LHCN-M2 (cell line): ENCODE data around the gene GRAMD1A. TPM values are rescaled to one million over a fixed set of nuclear protein-coding genes. Genes with fewer than 3 reads are reported as not detected.
"Not testable (repeated sequence)": the region's sequence is repeated elsewhere in the genome, so short reads cannot be mapped to it uniquely, and the experiment has no call there.

ENCODE experiments used
- DNase-seq: peaks from one replicate; pipeline ENCODE4 v3.0.0-alpha.2; 2012; ENCODE audit warnings: low read depth
- total RNA-seq: library from RNA; depleted of rRNA; stranded (reverse); fragments of >200 nt; gene quantifications from 2 replicates; pipeline ENCODE4 v1.2.3, GENCODE V29; 2014

The GRAMD1A gene
- total RNA-seq, 1 experiment from 2014 or later = 22.5 TPM

GRCh38 chr19:35034588-35035382 lies 34.7 kb downstream of the GRAMD1A start:
- DNase-seq = no peak

GRCh38 chr19:35037716-35038622 lies 37.8 kb downstream of the GRAMD1A start:
- DNase-seq = no peak

GRCh38 chr19:35038623-35039512 lies 38.7 kb downstream of the GRAMD1A start:
- DNase-seq = no peak

- DNase-seq = no peak
Measured at GRCh38 chr19:35039881-35040825, 40.0 kb downstream of the GRAMD1A start.

GRCh38 chr19:35040826-35041547 lies 40.9 kb downstream of the GRAMD1A start:
- no peak for DNase-seq

GRCh38 chr19:35041548-35042055 lies 41.5 kb downstream of the GRAMD1A start, which contains the start of gene HPN:
Gene HPN (plus strand): TSS chr19:35041721. CDS start chr19:35042507, 786 bp downstream.
- DNase-seq = no peak

GRCh38 chr19:35042056-35042730 lies 42.1 kb downstream of the GRAMD1A start:
- no peak for DNase-seq

GRCh38 chr19:35042954-35043604 lies 43.0 kb downstream of the GRAMD1A start:
- no peak for DNase-seq

GRCh38 chr19:35043906-35044305 lies 43.8 kb downstream of the GRAMD1A start:
- peak; percentile 49 for DNase-seq

- DNase-seq = peak; percentile 46
Measured at GRCh38 chr19:35044317-35045117, 44.4 kb downstream of the GRAMD1A start.

- peak; percentile 44 for DNase-seq
Measured at GRCh38 chr19:35045667-35046300, 45.7 kb downstream of the GRAMD1A start.

- no peak for DNase-seq
Measured at GRCh38 chr19:35046461-35046860, 46.3 kb downstream of the GRAMD1A start.

- no peak for DNase-seq
Measured at GRCh38 chr19:35048911-35049411, 48.8 kb downstream of the GRAMD1A start.

- DNase-seq = no peak
Measured at GRCh38 chr19:35049456-35049855, 49.3 kb downstream of the GRAMD1A start.

GRCh38 chr19:35050662-35051061 lies 50.5 kb downstream of the GRAMD1A start:
- not testable (repeated sequence) for DNase-seq

- DNase-seq = not testable (repeated sequence)
Measured at GRCh38 chr19:35051268-35051667, 51.1 kb downstream of the GRAMD1A start.

GRCh38 chr19:35051796-35052195 lies 51.7 kb downstream of the GRAMD1A start:
- no peak for DNase-seq
